K562 (cell line): ENCODE results near the gene DNMT1. TPM values are rescaled to one million over a fixed set of nuclear protein-coding genes. Genes with fewer than 3 reads are reported as not detected.
A peak's percentile ranks its signal among the peaks of the same experiment; 100 is the strongest.

Experiments
- CEBPZ ChIP-seq: fragments of 150-350 bp; IDR thresholded peaks from 2 replicates; pipeline ENCODE4 v1.6.1; 2014; ENCODE audit warnings: low read depth, mild to moderate bottlenecking, low read length, borderline replicate concordance
- CHD1 ChIP-seq: fragments of 200-600 bp; sonication (generic); IDR thresholded peaks from one replicate; pipeline ENCODE4 v1.6.1; 2012; ENCODE audit warnings: mild to moderate bottlenecking, moderate library complexity, low read length, inconsistent platforms
- FOXA1 ChIP-seq: fragments of 450-650 bp; IDR thresholded peaks from 2 replicates; pipeline ENCODE4 v1.6.1; 2016; ENCODE audit warnings: mild to moderate bottlenecking, borderline replicate concordance
- GABPB2 ChIP-seq: fragments of 250-450 bp; sonication (Bioruptor Pico); conservative IDR thresholded peaks from 2 replicates; pipeline ENCODE4 v1.5.1; 2021; ENCODE audit warnings: mild to moderate bottlenecking
- GMEB1 ChIP-seq: fragments of 250-450 bp; sonication (Bioruptor Pico); IDR thresholded peaks from 2 replicates; pipeline ENCODE4 v1.4.0; 2020; ENCODE audit warnings: mild to moderate bottlenecking
- HOMEZ ChIP-seq: fragments of 250-450 bp; sonication (Bioruptor Pico); IDR thresholded peaks from 2 replicates; pipeline ENCODE4 v1.4.0; 2020; ENCODE audit warnings: mild to moderate bottlenecking, moderate library complexity
- JUNB ChIP-seq: fragments of 450-650 bp; formaldehyde crosslinking; conservative IDR thresholded peaks from 2 replicates; pipeline ENCODE4 v1.4.0; 2020; ENCODE audit warnings: mild to moderate bottlenecking
- MIER1 ChIP-seq: fragments of 450-650 bp; IDR thresholded peaks from 2 replicates; pipeline ENCODE4 v1.6.1; 2016; ENCODE audit warnings: antibody characterized with exemption, mild to moderate bottlenecking, low read depth
- MNT ChIP-seq, 2 experiments: fragments of 450-650 bp; conservative IDR thresholded peaks; 2 replicates each; pipeline ENCODE4 v1.6.1; 2017; ENCODE audit warnings: mild to moderate bottlenecking in 2 of 2, moderate library complexity in 2 of 2
- NFIX ChIP-seq: fragments of 250-450 bp; sonication (Bioruptor Pico); IDR thresholded peaks from 2 replicates; pipeline ENCODE4 v1.4.0; 2020; ENCODE audit warnings: low read depth, mild to moderate bottlenecking, moderate library complexity
- NR1H2 ChIP-seq: sonication (generic); formaldehyde crosslinking; IDR thresholded peaks from 2 replicates; pipeline ENCODE4 v1.4.0; 2020; ENCODE audit warnings: mild to moderate bottlenecking, missing genetic modification reagents
- POLR2B ChIP-seq: fragments of 450-650 bp; IDR thresholded peaks from 2 replicates; pipeline ENCODE4 v1.6.1; 2018; ENCODE audit warnings: low read depth; ENCODE audit not compliant: partially characterized antibody
- SMC3 ChIP-seq: conservative IDR thresholded peaks from 2 replicates; pipeline ENCODE4 v1.6.1; 2011; ENCODE audit warnings: low read depth, low read length, improper control_type of control experiment; ENCODE audit not compliant: insufficient read depth
- SUPT5H ChIP-seq: fragments of 450-650 bp; IDR thresholded peaks from 2 replicates; pipeline ENCODE4 v1.6.1; 2016
- TAL1 ChIP-seq: fragments of 450-650 bp; IDR thresholded peaks from 2 replicates; pipeline ENCODE4 v1.6.1; 2016; ENCODE audit warnings: mild to moderate bottlenecking
- U2AF1 ChIP-seq: fragments of 200-400 bp; formaldehyde crosslinking; optimal IDR thresholded peaks from 2 replicates; pipeline ENCODE3; 2017; ENCODE audit warnings: mild to moderate bottlenecking, low read depth, low read length, moderate library complexity
- ZBTB7A ChIP-seq: IDR thresholded peaks from 2 replicates; pipeline ENCODE4 v1.6.1; 2011; ENCODE audit warnings: low read depth, mild to moderate bottlenecking, low read length, moderate library complexity, borderline replicate concordance; ENCODE audit not compliant: control insufficient read depth
- polyA plus RNA-seq, 8 experiments: library from polyadenylated mRNA; depleted of rRNA in 4 of 8; stranded (reverse) in 5 of 8; unstranded in 3 of 8; fragments of >200 nt; fragmentation: Nextera tagmentation in 2 of 8; fragmentation: Illumina TruSeq in 1 of 8; extraction: Ambion mirVana in 2 of 8; extraction: Trizol in 1 of 8; gene quantifications; 2 replicates each; pipeline versions ENCODE4 v1.2.1 to v1.2.3, GENCODE V29; 2011 to 2014; ENCODE audit warnings: inconsistent platforms in 1 of 8, missing spikeins in 1 of 8
- total RNA-seq, 7 experiments: library from RNA; depleted of rRNA in 6 of 7; stranded (reverse); fragments of >200 nt in 6 of 7; fragmentation: Illumina TruSeq in 2 of 7; extraction: Trizol in 2 of 7; gene quantifications; 2 replicates each; pipeline versions ENCODE4 v1.2.1 to v1.2.3, GENCODE V29; 2011 to 2021; ENCODE audit warnings: low replicate concordance in 1 of 7
- TF ChIP-seq, protein P1 (sequence below), 2 experiments: IDR thresholded peaks; 2 replicates each; pipeline ENCODE4 v1.6.1; 2011; ENCODE audit warnings: borderline replicate concordance in 1 of 2, control low read depth in 1 of 2, low read depth in 1 of 2, low read length in 1 of 2, mild to moderate bottlenecking in 1 of 2, mixed read lengths in 1 of 2, moderate library complexity in 1 of 2; ENCODE audit not compliant: insufficient read depth in 1 of 2, insufficient read length in 1 of 2, poor library complexity in 1 of 2, severe bottlenecking in 1 of 2; ENCODE audit errors: extremely low read depth in 1 of 2

The DNMT1 gene
- total and polyA plus RNA-seq, 9 of the 15 experiments (the other 6 are each of a cell fraction or from before 2014, with no cell fraction given) = 80.1 to 271 (median 121) TPM

DNA sequence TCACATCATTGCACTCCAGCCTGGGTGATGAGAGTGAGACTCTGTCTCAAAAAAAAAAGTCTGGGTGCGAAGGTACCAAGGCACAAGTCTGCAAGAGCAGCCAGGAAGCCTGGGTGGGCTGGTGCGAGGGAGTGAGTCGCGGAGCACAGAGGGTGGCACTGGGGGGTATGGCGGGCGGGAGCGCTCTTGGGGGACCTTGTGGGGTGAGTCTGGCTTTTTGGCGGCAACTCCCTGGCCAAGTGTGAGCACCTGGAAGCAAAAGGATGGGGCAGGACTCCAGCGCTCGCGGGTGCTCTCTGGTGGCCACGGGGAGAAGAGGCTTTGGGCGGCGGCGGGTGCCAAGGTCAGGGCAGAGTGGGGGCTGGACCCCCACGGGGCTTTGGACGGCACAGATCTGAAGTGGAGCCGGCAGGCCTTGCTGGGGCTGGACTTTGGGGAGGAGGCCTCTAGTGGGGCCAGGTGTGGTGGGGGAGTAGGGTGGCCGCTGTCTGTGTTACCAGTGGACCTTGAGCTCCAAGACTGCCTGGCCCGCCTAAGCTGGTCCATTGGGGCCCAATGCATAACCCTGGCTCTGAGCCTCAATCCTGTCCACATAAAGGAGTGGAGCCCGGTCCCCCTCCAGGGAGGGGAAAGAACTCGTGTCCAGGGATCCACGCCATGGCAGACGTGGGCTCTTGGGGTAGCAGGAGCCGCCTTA, 81.7 kb downstream of the DNMT1 start (continued):
- no peak for TF ChIP-seq HOMEZ (CRISPR knock-in tag)
- TF ChIP-seq, protein P1, sequence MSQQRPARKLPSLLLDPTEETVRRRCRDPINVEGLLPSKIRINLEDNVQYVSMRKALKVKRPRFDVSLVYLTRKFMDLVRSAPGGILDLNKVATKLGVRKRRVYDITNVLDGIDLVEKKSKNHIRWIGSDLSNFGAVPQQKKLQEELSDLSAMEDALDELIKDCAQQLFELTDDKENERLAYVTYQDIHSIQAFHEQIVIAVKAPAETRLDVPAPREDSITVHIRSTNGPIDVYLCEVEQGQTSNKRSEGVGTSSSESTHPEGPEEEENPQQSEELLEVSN (IDR thresholded peaks at IDR 0.05; ENCODE audit: borderline replicate concordance in 1 of 2, extremely low read depth in 1 of 2, insufficient read depth in 1 of 2, insufficient read length in 1 of 2, low read depth in 1 of 2, low read length in 1 of 2, poor library complexity in 1 of 2, severe bottlenecking in 1 of 2) = peak; percentile 47 to 87
- no peak for TF ChIP-seq MIER1
- peak; percentile 43 for TF ChIP-seq POLR2B
- no peak for TF ChIP-seq FOXA1
- TF ChIP-seq SUPT5H = peak; percentile 16
- peak; percentile 64 for TF ChIP-seq SMC3
- peak; percentile 93 for TF ChIP-seq ZBTB7A
- no peak for TF ChIP-seq NFIX (CRISPR knock-in tag)
- no peak for TF ChIP-seq GMEB1
- TF ChIP-seq U2AF1 = no peak
- no peak for TF ChIP-seq JUNB (CRISPR knock-in tag)
- TF ChIP-seq CEBPZ = no peak
- no peak for TF ChIP-seq CHD1
- TF ChIP-seq GABPB2 (CRISPR knock-in tag) = no peak
- TF ChIP-seq MNT (conservative IDR thresholded peaks at IDR 0.05) = no peak
- no peak for TF ChIP-seq NR1H2 (CRISPR knock-in tag)
- no peak for TF ChIP-seq TAL1
